GM21786 (cell line): ENCODE measurements around the gene SYNE1.

ENCODE experiments used
- ATAC-seq: cut with Tn5 transposase; IDR thresholded peaks from one replicate; pipeline ENCODE4 v1.9.1; 2021; ENCODE audit not compliant: unreplicated experiment

The SYNE1 gene

DNA sequence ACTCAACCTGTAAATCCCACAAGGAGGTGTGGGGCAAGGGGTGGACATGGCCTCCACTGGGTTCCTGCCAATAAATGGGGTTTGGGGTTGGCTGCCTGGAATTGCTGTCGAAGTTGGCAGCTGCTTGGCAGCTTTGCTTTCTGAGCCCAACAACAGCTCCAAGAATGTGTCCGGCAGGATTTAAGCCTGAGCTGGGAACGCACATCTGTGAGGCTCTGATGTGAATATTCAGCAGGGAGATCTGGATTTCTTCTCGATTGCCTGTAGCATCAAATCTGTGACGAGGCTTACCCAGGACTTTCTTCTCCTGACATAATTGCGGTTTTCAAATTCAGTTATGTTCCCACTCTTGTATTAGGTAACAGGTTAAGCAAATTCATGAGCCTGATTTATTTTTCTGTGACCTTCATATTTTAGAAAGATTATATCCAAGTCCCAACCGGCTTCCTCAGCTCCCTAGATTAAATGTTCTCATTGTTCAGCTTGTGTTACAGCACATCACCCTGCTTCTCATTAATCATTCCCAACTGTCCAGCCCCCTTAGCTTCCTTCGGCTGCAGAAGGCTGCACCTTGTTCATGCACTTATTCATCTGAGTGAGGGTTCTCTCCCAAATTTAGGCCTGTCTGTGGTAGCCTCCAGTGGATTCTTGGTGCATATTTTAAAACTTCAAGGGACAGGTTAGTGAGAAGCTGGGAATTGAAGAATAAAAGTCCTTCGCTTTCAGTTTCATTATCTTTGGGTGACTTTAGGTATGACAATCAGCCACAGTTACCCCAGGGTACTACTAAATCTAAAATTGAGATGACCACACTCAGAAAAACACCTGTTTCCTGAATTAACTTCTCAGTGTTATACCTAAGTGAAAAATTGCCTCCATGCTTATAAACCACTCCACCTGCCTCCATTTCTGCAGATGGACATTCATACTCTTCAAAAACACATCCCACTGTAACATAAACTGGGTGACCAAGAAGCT, 519.7 kb downstream of the SYNE1 start:
- ATAC-seq = peak; percentile 79

DNA sequence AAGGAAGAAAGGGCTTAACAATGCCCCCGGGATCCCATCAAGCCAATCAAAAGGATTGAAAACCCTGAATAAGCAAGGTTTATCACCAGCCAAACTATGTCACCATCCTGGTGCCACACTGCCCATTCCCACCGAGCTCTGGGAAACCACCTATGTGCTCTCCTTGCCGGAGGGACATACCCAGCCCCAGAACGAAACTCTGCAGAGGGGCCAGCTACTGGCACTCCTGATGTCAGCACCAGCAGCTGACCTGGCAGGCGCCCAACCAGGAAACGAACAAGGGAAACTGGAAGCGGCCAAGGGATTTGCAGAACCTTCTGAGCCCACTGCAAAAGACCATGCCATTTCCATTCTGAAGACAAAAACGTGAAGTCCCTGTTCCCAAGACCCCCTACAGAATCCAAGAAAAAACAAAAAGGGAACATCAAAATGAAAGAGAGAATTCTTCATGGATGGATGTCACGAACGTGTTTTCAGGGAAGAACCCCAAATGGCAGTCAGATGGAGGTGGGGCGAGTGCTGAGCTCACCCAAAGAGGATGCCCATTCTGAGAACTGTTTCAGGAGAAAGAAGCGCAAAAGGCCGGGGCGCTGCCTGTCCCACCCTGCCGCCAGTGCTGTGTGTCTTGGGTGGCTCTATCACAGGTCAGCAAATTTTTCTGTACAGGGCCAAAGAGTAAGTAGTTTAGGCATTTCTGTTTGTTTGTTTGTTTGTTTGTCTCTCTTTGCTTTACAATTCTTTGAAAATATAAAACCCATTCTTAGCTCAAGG, 524.5 kb downstream of the SYNE1 start:
- ATAC-seq = peak; percentile 69

DNA sequence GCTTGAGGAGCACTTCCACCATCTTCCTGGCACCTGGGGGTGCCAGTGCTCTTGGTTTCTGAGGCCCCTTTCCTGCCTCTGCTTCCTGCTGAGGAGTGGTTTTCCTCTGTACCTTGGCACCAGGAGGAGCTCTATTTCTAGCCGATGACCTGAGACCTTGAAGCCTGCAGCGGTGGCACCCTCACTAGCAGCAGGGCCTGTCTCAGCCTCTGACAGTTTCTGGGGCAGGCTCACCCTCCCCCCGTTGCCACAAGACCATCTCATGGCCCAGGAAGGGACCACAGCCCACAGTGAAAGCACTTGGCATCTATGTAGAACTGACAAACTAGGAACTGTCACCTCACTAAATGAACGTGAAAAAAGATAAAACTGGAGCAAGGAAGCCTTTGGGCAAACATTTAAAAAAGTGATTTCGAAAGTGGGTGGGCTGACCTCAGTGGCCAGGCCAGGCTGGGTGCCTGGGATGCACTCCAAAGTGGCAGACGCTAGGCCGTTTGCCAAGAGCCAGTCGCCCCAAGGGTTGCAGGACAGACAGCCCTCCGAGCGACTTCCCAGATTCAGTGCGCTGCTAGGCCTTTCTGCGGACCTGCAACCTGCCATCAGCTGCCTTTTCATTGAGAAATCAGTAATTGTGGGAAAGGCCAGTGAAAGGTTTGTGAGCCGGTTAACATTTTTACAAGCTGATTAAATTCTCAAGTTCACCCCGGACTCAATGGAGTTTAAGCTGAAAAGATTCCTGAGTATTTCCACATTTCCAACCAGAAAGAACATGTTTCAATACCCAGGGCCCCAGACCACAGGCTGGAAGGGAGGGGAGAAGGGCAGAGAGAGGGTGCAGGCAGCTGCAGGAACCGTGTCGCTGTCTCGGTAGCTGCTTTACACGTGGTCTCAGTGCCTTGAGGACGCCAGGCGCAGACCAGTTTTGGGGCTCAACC, 526.0 kb downstream of the SYNE1 start:
- ATAC-seq = no peak

DNA sequence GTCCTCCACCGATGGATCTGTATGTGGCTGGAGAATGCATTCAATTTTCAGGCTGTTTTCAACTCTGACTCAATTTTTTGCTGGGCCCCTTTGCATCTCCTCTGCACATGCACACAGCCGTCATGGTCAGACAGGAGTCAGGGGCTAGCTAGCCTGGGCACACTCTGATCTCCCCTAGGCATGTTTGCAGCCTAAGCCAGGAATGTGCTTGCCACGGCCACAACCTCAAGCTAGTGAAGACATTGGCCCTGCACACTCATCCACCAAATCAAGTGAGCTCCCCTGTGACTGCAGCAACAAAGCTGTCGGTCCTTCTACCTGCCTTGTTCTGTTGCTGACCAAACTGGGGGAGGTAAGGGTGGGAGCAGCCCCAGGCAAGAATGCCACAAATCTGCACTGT, 529.2 kb downstream of the SYNE1 start:
- ATAC-seq = no peak

DNA sequence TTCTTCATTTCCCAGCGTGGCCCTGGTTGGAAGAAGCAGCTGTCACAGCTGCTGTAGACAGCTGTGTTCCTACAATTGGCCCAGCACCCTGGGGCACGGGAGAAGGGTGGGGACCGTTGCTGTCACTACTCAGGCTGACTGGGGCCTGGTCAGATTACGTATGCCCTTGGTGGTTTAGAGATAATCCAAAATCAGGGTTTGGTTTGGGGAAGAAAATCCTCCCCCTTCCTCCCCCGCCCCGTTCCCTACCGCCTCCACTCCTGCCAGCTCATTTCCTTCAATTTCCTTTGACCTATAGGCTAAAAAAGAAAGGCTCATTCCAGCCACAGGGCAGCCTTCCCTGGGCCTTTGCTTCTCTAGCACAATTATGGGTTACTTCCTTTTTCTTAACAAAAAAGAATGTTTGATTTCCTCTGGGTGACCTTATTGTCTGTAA, 537.0 kb downstream of the SYNE1 start:
- no peak for ATAC-seq

DNA sequence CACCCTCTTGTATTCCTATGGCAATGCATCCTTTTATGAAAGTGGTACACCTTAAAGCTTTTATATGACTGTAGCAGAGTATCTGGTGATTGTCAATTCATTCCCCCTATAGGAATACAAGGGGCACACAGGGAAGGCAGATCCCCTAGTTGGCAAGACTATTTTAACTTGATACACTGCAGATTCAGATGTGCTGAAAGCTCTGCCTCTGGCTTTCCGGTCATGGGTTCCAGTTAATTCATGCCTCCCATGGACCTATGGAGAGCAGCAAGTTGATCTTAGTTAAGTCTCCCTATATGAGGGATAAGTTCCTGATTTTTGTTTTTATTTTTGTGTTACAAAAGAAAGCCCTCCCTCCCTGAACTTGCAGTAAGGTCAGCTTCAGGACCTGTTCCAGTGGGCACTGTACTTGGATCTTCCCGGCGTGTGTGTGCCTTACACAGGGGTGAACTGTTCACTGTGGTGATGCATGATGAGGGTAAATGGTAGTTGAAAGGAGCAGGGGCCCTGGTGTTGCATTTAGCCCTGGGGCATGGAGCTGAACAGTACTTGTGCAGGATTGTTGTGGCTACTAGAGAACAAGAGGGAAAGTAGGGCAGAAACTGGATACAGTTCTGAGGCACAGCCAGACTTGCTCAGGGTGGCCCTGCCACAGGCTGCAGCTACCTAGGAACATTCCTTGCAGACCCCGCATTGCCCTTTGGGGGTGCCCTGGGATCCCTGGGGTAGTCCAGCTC, 537.5 kb downstream of the SYNE1 start:
- ATAC-seq = no peak

DNA sequence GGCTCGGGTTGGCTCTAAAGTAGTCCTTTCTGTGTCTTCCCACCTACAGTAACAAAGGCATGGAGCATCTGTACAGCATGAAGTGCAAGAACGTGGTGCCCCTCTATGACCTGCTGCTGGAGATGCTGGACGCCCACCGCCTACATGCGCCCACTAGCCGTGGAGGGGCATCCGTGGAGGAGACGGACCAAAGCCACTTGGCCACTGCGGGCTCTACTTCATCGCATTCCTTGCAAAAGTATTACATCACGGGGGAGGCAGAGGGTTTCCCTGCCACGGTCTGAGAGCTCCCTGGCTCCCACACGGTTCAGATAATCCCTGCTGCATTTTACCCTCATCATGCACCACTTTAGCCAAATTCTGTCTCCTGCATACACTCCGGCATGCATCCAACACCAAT, 538.5 kb downstream of the SYNE1 start:
- ATAC-seq = no peak

DNA sequence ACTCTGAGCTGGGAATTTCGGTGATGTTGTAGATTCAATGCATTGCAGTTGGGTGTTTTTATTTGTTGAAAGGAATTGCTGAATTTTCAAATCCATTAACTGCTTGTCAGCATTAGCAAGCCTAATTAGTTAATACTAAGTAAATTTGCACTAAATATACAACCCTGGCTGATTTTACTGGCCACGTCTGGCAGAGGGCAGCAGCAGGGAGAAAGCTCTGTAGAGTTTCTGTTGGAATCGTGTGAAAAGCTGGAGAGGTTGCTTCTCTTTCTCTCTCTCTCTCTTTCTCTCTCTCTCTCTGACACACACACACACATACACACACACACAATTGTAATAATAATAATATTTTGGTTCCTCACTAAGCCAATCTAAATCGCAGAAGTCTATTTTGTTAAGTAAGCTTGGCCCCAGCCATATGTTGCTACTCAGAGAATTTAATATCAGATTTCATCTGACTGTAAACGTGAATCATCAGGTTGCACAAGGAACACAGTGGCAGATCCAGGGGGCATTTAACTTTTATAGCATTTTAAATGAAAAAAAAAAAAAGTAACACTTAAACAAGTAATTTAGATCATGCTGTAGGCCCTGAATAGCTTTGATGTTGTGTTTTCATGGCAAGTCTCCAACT, 540.2 kb downstream of the SYNE1 start:
- ATAC-seq = no peak

DNA sequence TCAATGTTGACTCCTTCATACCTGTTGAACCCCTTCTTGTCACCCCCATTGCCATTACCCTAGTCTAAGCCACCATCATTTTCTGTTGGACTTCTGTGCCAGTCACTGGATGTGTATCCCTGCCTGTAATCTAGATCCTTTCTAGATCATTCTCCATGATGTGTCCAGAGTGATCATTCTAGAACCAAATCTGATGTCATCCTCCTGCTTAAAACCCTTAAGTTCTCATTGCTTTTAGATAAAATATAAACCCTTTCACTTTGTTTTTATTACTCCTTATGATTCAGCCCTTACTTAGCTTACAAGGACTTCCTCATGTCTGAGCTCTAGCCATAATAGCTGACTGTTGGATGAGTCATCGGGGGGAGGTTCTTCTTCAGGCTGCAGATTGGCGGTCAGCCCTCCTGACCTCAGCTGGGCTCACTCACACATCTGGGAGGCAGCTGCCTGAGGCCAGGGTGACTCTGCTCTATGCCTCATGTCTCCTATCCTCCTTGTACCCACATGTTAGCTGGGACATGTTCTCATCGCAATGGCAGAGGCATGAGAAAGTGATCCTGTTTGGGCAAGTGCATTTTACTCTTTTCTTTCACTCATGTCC, 542.1 kb downstream of the SYNE1 start:
- ATAC-seq = no peak

DNA sequence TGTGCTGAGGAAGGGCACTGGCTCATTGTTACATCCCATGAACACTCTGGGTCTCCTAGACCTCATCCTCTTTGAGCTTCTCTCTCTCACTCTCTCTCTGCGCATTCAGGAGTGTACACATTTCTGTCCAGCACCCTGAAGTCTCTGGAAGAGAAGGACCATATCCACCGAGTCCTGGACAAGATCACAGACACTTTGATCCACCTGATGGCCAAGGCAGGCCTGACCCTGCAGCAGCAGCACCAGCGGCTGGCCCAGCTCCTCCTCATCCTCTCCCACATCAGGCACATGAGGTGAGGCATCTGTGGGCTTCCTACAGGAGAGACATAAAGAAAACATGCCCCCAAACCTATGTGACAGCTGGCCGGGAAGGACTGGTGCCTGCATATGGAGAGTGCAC, 542.9 kb downstream of the SYNE1 start:
- no peak for ATAC-seq

DNA sequence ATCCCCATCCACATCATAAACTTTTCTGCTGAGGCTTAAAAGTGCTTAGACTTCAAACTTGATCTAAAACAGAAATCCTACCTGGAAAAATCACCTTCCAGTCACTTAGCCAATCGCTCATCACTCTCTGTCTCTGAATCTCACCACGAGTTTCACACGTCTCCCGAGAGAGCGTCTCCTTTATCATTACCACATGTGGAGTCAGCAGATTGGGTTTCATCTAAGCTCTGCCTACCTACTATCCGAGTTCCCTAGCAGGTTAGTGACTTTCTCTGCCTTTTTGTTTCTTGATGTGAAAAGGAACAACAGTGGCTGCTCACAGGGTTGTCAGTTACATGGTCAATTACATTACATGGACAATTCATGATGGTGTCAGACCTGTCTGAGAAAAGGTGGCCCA, 543.5 kb downstream of the SYNE1 start:
- no peak for ATAC-seq

DNA sequence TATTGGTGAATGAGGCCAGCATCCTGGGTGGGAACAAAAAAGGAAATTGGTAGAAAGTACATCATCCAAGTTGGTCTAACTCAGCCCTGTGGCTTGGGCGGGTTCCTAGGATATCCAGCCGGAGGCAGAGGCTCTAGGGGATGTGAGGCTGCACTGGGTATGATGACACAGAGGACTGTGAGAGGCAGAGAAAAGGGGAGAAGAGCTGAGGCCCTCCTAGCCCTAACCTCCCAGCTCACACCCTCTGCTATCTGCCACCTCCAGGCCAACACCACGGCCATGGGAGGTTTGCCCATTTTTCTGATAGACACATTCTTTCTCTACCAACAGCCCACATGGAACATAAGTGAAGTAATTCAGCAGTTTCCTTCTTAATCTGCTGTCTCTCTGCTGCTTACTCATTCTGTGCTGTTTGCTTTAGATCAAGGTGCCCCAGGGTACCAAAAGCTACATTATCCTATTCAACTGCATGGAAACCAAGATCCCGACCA, 545.3 kb downstream of the SYNE1 start:
- no peak for ATAC-seq

DNA sequence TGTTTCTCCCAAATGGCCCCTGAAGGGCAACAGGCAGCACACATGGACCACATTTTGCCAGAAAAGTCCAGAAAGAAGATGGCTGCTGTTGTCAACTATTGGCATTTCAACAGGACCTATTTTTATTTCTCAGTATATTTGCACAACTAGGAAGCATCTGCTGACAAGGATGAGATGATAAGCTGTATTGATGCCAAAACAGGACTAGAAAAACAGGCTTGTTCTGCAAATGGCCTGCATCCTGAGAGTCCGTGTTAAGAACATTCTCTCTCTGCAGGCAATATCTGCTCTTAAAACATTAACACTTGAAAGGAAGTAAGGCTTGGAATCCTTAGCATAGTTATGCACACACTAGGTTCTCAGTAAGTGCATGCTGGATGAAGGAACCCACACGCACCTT, 546.0 kb downstream of the SYNE1 start:
- ATAC-seq = no peak

DNA sequence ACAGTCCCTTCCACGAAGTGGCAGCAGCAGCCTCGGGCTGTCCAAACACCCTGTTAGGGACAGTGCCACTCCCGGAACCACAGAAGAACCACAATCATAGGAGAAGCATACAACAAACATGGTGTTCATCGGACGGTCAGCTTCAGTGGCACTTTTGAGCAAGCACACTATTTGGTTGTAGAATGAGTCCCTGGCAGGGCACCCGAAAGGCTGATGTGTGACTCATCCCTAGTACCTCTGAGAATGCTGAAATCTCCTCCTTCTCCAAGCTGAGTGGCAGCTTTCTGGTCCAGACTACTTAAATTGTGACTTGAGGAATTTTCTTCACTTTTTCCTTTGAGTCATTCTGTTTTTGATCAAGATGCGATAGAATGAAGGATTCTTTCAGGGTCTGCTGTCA, 547.2 kb downstream of the SYNE1 start:
- no peak for ATAC-seq

DNA sequence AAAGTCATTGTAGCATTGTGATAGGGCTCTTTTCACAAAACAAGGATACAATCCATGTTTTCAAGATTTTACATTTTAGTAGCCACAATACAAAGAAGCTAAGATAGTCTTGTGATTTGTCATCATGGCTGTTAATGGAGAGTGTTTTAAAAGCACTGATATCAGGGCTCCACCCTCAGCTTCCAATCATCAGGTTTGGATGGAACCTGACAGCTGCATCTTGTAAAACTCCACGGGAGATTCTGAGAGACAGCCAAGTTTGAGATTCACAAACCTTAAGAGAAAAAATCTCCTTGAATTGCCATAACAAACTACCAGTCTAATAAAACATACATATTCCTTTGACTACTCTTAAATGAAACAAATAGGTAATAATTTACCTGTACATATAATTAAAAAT, 549.5 kb downstream of the SYNE1 start:
- ATAC-seq = no peak

DNA sequence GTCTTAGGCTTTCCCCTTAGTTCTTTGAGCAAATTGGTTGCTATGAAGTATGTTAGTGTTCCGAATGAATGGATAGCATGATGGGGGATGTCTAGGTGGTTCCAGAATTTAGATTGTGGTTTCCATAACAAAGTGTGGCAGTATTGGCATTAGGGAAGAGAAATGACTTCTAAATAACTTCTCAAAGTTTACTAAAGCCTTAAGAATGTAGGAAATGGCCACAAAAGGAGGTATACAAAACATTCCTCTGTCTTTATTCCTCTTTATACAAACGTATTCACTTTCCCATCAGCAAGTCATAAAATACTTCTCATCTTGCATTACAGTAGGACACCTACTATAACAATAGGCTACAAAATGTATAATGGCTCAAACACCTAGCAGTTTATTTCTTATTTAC, 550.1 kb downstream of the SYNE1 start:
- no peak for ATAC-seq

DNA sequence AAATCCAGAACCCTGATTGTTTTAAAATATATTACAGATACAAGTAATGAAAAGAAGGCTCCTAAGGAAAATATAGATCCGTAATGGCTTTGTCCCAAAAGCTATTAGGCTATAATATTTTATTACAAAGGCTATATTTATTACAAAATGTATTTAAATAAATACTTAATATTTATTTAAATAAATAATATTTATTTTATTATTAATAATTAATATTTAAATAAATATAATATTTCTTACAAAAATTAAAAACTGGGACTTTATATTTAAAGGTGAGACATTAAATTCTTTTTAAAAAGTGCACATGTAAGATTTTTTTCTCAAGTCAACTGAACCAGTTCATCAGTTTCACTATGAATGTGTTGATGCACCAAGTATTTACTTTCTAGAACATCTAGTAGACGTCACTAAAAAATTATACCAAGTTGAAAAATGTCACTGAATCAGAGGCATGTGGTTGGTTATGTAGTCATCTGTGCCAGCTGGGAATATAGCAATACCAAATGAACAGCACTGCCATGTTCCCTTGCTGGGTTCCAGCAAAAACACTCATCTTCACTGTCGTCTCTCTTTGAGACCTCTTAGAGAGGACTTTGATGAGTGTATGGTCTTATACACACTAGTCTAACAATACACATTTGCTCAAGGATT, 550.8 kb downstream of the SYNE1 start:
- ATAC-seq = no peak

DNA sequence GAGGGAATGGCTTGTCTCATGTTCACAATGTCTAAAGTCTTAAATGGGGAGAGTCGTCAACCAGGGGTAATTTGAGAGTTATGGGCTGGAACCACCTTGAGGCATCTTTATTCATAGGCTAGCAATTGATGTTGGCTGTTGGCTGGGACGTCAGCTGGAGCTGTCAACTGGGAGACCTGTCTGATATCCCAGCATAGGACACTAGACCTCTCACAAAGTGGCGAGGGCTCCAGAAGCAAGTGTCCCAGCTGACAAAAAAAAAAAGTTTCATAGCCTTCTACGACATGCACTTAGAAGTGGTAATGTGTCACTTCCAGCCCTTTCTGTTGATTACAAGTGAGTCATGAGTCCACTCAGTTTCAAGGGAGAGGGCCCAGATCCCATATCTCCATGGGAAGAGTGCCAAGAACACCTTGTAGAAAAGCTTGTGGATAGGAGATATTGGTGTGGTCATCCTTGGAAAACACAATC, 551.7 kb downstream of the SYNE1 start:
- no peak for ATAC-seq

DNA sequence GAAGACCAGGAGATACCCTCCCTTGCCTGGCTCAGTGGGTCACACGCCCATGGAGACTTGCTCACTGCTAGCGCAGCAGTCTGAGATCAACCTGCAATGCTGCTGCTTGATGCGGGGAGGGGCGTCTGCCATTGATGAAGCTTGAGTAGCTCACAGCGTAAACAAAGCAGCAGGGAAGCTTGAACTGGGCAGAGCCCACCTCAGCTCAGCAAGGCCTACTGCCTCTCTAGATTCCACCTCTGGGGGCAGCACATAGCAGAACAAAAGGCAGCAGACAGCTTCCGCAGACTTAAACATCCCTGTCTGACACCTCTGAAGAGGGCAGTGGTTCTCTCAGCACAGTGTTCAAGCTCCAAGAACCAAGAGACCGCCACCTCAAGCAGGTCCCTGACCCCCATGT, 558.4 kb downstream of the SYNE1 start:
- ATAC-seq = no peak
